HG03175 (cell line): ENCODE data around the gene CUBN.
"Not testable (repeated sequence)": the region's sequence is repeated elsewhere in the genome, so short reads cannot be mapped to it uniquely, and the experiment has no call there.

ENCODE experiments used
- ATAC-seq: cut with Tn5 transposase; IDR thresholded peaks from one replicate; pipeline ENCODE4 v1.9.1; 2021; ENCODE audit warnings: mild to moderate bottlenecking, moderate library complexity; ENCODE audit not compliant: unreplicated experiment

CUBN gene

GRCh38 chr10:17141504-17142229 lies 12.1 kb upstream of the CUBN start:
- no peak for ATAC-seq

- no peak for ATAC-seq
Observed at GRCh38 chr10:17140386-17140761, 10.8 kb upstream of the CUBN start.

- ATAC-seq = no peak
Observed at GRCh38 chr10:17138460-17139042, 8.9 kb upstream of the CUBN start.

GRCh38 chr10:17134737-17135260 lies 5.2 kb upstream of the CUBN start:
- no peak for ATAC-seq

- ATAC-seq = no peak
Observed at GRCh38 chr10:17134282-17134681, 4.7 kb upstream of the CUBN start.

GRCh38 chr10:17128261-17128660 lies 1.4 kb downstream of the CUBN start:
- ATAC-seq = no peak

- ATAC-seq = no peak
Observed at GRCh38 chr10:17126327-17126726, 3.3 kb downstream of the CUBN start.

GRCh38 chr10:17125206-17125893 lies 4.3 kb downstream of the CUBN start:
- no peak for ATAC-seq

- no peak for ATAC-seq
Observed at GRCh38 chr10:17123961-17124360, 5.7 kb downstream of the CUBN start.

GRCh38 chr10:17122726-17123661 lies 6.6 kb downstream of the CUBN start:
- no peak for ATAC-seq

GRCh38 chr10:17122052-17122451 lies 7.6 kb downstream of the CUBN start:
- ATAC-seq = no peak

GRCh38 chr10:17120694-17121093 lies 8.9 kb downstream of the CUBN start:
- no peak for ATAC-seq

GRCh38 chr10:17119845-17120244 lies 9.8 kb downstream of the CUBN start:
- ATAC-seq = no peak

GRCh38 chr10:17116193-17116592 lies 13.4 kb downstream of the CUBN start:
- no peak for ATAC-seq

GRCh38 chr10:17115683-17116082 lies 13.9 kb downstream of the CUBN start:
- ATAC-seq = no peak

GRCh38 chr10:17114878-17115444 lies 14.7 kb downstream of the CUBN start:
- not testable (repeated sequence) for ATAC-seq

- no peak for ATAC-seq
Observed at GRCh38 chr10:17113889-17114540, 15.6 kb downstream of the CUBN start.

GRCh38 chr10:17113346-17113745 lies 16.3 kb downstream of the CUBN start:
- ATAC-seq = no peak

GRCh38 chr10:17112566-17112965 lies 17.0 kb downstream of the CUBN start:
- ATAC-seq = no peak
